GM23338 (cell line): ENCODE data around the gene GPRASP2. TPM values are rescaled to one million over a fixed set of nuclear protein-coding genes. Genes with fewer than 3 reads are reported as not detected.

ENCODE experiments used
- ATAC-seq: fragments of 200-7000 bp; cut with Tn5 transposase; 3 replicates; pipeline ENCODE4 v1.9.1; 2020
- DNase-seq: peaks from one replicate; pipeline ENCODE4 v3.0.0-alpha.2; 2015; ENCODE audit warnings: low spot score
- H2AFZ ChIP-seq: fragments of 200-600 bp; sonication (generic); 2 replicates; pipeline ENCODE4 v1.8.0; 2016; ENCODE audit warnings: antibody characterized with exemption, mild to moderate bottlenecking, moderate library complexity
- H3F3A ChIP-seq: fragments of 200-600 bp; sonication (generic); replicated peaks from 2 replicates; pipeline ENCODE4 v1.8.0; 2017; ENCODE audit warnings: antibody characterized with exemption, mixed run types, low read depth
- H3K27ac ChIP-seq: fragments of 200-600 bp; sonication (generic); 2 replicates; pipeline ENCODE4 v1.6.1; 2016; ENCODE audit warnings: low read depth
- H3K27me3 ChIP-seq: fragments of 200-600 bp; sonication (generic); 2 replicates; pipeline ENCODE4 v1.8.0; 2016; ENCODE audit warnings: mild to moderate bottlenecking, mixed run types, moderate library complexity; ENCODE audit not compliant: insufficient read depth
- H3K36me3 ChIP-seq: fragments of 200-600 bp; sonication (generic); 2 replicates; pipeline ENCODE4 v1.8.0; 2016; ENCODE audit warnings: mild to moderate bottlenecking; ENCODE audit not compliant: insufficient read depth
- H3K4me1 ChIP-seq: fragments of 200-600 bp; sonication (generic); 2 replicates; pipeline ENCODE4 v1.8.0; 2016; ENCODE audit warnings: mild to moderate bottlenecking, moderate library complexity; ENCODE audit not compliant: insufficient read depth
- H3K4me2 ChIP-seq: fragments of 200-600 bp; sonication (generic); 2 replicates; pipeline ENCODE4 v1.7.1; 2017; ENCODE audit warnings: mixed run types
- H3K4me3 ChIP-seq: fragments of 200-600 bp; sonication (generic); 2 replicates; pipeline ENCODE4 v1.6.1; 2016; ENCODE audit warnings: mixed run types
- H3K79me2 ChIP-seq: fragments of 200-600 bp; sonication (generic); replicated peaks from 2 replicates; pipeline ENCODE4 v1.8.0; 2017; ENCODE audit warnings: mild to moderate bottlenecking; ENCODE audit not compliant: insufficient read depth
- H3K9me2 ChIP-seq: fragments of 200-600 bp; sonication (generic); 2 replicates; pipeline ENCODE4 v1.8.0; 2017; ENCODE audit not compliant: insufficient read depth
- H4K20me1 ChIP-seq: fragments of 200-600 bp; sonication (generic); replicated peaks from 2 replicates; pipeline ENCODE4 v1.8.0; 2017; ENCODE audit warnings: mild to moderate bottlenecking; ENCODE audit not compliant: insufficient read depth
- H3K27ac Mint-ChIP-seq: 2 replicates; pipeline ENCODE4 v1.8.0; 2020; ENCODE audit warnings: inconsistent platforms, mild to moderate bottlenecking, moderate library complexity, mixed read lengths
- H3K27me3 Mint-ChIP-seq: 3 replicates; pipeline ENCODE4 v1.8.0; 2022; ENCODE audit warnings: low read depth, mild to moderate bottlenecking, moderate library complexity, mixed read lengths, inconsistent platforms; ENCODE audit not compliant: insufficient read depth, poor library complexity
- H3K36me3 Mint-ChIP-seq: 3 replicates; pipeline ENCODE4 v1.8.0; 2021; ENCODE audit warnings: low read depth, mild to moderate bottlenecking, inconsistent platforms, moderate library complexity, mixed read lengths
- H3K4me1 Mint-ChIP-seq: 3 replicates; pipeline ENCODE4 v1.8.0; 2020; ENCODE audit warnings: mild to moderate bottlenecking, inconsistent platforms, mixed read lengths
- H3K4me3 Mint-ChIP-seq: 3 replicates; pipeline ENCODE4 v1.8.0; 2021; ENCODE audit warnings: moderate library complexity, mild to moderate bottlenecking, inconsistent platforms, mixed read lengths
- H3K9me3 Mint-ChIP-seq: 3 replicates; pipeline ENCODE4 v1.8.0; 2020; ENCODE audit warnings: moderate library complexity, mild to moderate bottlenecking, inconsistent platforms, mixed read lengths
- CREB1 ChIP-seq: fragments of 250-450 bp; sonication (Bioruptor Pico); IDR thresholded peaks from 2 replicates; pipeline ENCODE4 v1.5.0; 2020; ENCODE audit warnings: low read depth, mild to moderate bottlenecking, moderate library complexity
- CTCF ChIP-seq, 2 experiments: fragments of 200-600 bp in 1 of 2; sonication (generic) in 1 of 2; conservative IDR thresholded peaks; 2 replicates each; pipeline versions ENCODE4 v1.5.1 to v1.6.1; 2016 to 2017; ENCODE audit warnings: antibody characterized with exemption in 2 of 2, low read depth in 2 of 2, mild to moderate bottlenecking in 2 of 2, moderate library complexity in 1 of 2
- ETS1 ChIP-seq: IDR thresholded peaks from 2 replicates; pipeline ENCODE4 v1.6.1; 2016; ENCODE audit warnings: antibody characterized with exemption
- EZH2 ChIP-seq: fragments of 200-600 bp; sonication (generic); IDR thresholded peaks from one replicate; pipeline ENCODE4 v1.8.0; 2017; ENCODE audit warnings: antibody characterized with exemption, mild to moderate bottlenecking, low read depth; ENCODE audit not compliant: unreplicated experiment
- EZH2phosphoT487 ChIP-seq: fragments of 200-600 bp; sonication (generic); IDR thresholded peaks from one replicate; pipeline ENCODE4 v1.8.1; 2018; ENCODE audit warnings: antibody characterized with exemption; ENCODE audit not compliant: unreplicated experiment
- JUNB ChIP-seq: IDR thresholded peaks from one replicate; pipeline ENCODE4 v1.6.1; 2016; ENCODE audit warnings: antibody characterized with exemption; ENCODE audit not compliant: unreplicated experiment
- NANOG ChIP-seq: IDR thresholded peaks from 2 replicates; pipeline ENCODE4 v1.6.1; 2016; ENCODE audit warnings: antibody characterized with exemption, borderline replicate concordance
- POLR2AphosphoS5 ChIP-seq: IDR thresholded peaks from 2 replicates; pipeline ENCODE4 v1.6.1; 2016; ENCODE audit warnings: antibody characterized with exemption, low read depth
- REST ChIP-seq: IDR thresholded peaks from one replicate; pipeline ENCODE4 v1.6.1; 2018; ENCODE audit warnings: antibody characterized with exemption; ENCODE audit not compliant: unreplicated experiment
- STAT1 ChIP-seq: IDR thresholded peaks from one replicate; pipeline ENCODE4 v1.6.1; 2016; ENCODE audit warnings: antibody characterized with exemption; ENCODE audit not compliant: unreplicated experiment
- ZNF114 ChIP-seq: fragments of 250-450 bp; sonication (Bioruptor Pico); IDR thresholded peaks from 2 replicates; pipeline ENCODE4 v1.5.0; 2020; ENCODE audit warnings: mild to moderate bottlenecking, moderate library complexity
- ZNF331 ChIP-seq: fragments of 250-450 bp; sonication (Bioruptor Pico); IDR thresholded peaks from 2 replicates; pipeline ENCODE4 v1.5.0; 2020; ENCODE audit warnings: low read depth, mild to moderate bottlenecking, moderate library complexity
- polyA plus RNA-seq: library from polyadenylated mRNA; unstranded; fragments of >200 nt; fragmentation: Nextera tagmentation; extraction: Ambion mirVana; gene quantifications from 2 replicates; pipeline ENCODE4 v1.2.1, GENCODE V29; 2016
- total RNA-seq: library from RNA; depleted of rRNA; stranded (reverse); fragments of >200 nt; shearing (Covaris generic); gene quantifications from 2 replicates; pipeline ENCODE4 v1.2.3, GENCODE V29; 2014

GPRASP2 gene
- total and polyA plus RNA-seq, 2 experiments from 2014 or later, result 4.9 to 22.4 TPM

GRCh38 chrX:102694749-102695148, 17.5 kb upstream of the GPRASP2 start:
- no peak overlapping the region for H2AFZ ChIP-seq
- no peak overlapping the region for H3K4me2 ChIP-seq
- H3K4me3 Mint-ChIP-seq, result no peak overlapping the region
- TF ChIP-seq ZNF331, result no peak
- TF ChIP-seq POLR2AphosphoS5, result no peak
- TF ChIP-seq ETS1, result no peak
- no peak for TF ChIP-seq REST
- no peaks in the 10 kb centered on the region for H3K79me2 ChIP-seq
- H4K20me1 ChIP-seq, result no peaks in the 10 kb centered on the region
- H3K4me3 ChIP-seq, result no peak overlapping the region
- DNase-seq (no peak), ATAC-seq (no peak)
- no peak overlapping the region for H3K27ac ChIP-seq
- no peaks in the 10 kb centered on the region for H3K36me3 ChIP-seq
- H3K9me3 Mint-ChIP-seq, result peaks cover 15% of the 10 kb centered on the region
- H3K27ac Mint-ChIP-seq, result no peak overlapping the region
- H3K27me3 ChIP-seq, result no peaks in the 10 kb centered on the region
- H3K4me1 Mint-ChIP-seq, result no peaks in the 10 kb centered on the region
- no peaks in the 10 kb centered on the region for H3K4me1 ChIP-seq
- no peaks in the 10 kb centered on the region for H3K27me3 Mint-ChIP-seq
- peaks cover 7% of the 10 kb centered on the region; the same call in 1 of the 3 replicates for H3K36me3 Mint-ChIP-seq
- no peaks in the 10 kb centered on the region for H3F3A ChIP-seq
- no peaks in the 10 kb centered on the region for H3K9me2 ChIP-seq

- DNase-seq (no peak), ATAC-seq (no peak)
- Mint-ChIP-seq H3K4me3 (no peak overlapping the region), H3K27ac (no peak overlapping the region), H3K27me3 (no peaks in the 10 kb centered on the region), H3K9me3 (peaks cover 8% of the 10 kb centered on the region; the same call in 2 of the 3 replicates), H3K36me3 (peaks cover 3% of the 10 kb centered on the region; the same call in 1 of the 3 replicates), H3K4me1 (no peaks in the 10 kb centered on the region)
- Histone ChIP-seq H3K9me2 (no peaks in the 10 kb centered on the region), H3K27me3 (no peaks in the 10 kb centered on the region), H3K79me2 (no peaks in the 10 kb centered on the region), H4K20me1 (no peaks in the 10 kb centered on the region), H3K4me2 (no peak overlapping the region), H3F3A (no peaks in the 10 kb centered on the region), H3K4me1 (no peaks in the 10 kb centered on the region), H3K4me3 (no peak overlapping the region), H2AFZ (no peak overlapping the region), H3K27ac (no peak overlapping the region), H3K36me3 (no peaks in the 10 kb centered on the region)
- no peak for TF ChIP-seq POLR2AphosphoS5
- TF ChIP-seq CTCF (conservative IDR thresholded peaks at IDR 0.05; ENCODE audit: low read depth in 2 of 2), result no peak
- TF ChIP-seq EZH2phosphoT487, result no peak
- TF ChIP-seq STAT1, result no peak
- no peak for TF ChIP-seq ETS1
- no peak for TF ChIP-seq NANOG
- TF ChIP-seq REST, result no peak
- TF ChIP-seq ZNF114, result no peak
- no peak for TF ChIP-seq ZNF331
- no peak for TF ChIP-seq EZH2
- TF ChIP-seq CREB1, result no peak
- no peak for TF ChIP-seq JUNB
Measured at GRCh38 chrX:102696306-102696705, 15.9 kb upstream of the GPRASP2 start.
